CD1c-positive myeloid dendritic cell (primary cell): ENCODE data around the gene NLRC5.
"Not testable (repeated sequence)": the region's sequence is repeated elsewhere in the genome, so short reads cannot be mapped to it uniquely, and the experiment has no call there.

Experiments
- DNase-seq: peaks from one replicate; pipeline ENCODE4 v3.0.0-alpha.2; 2016; ENCODE audit errors: extremely low spot score

The NLRC5 gene

GRCh38 chr16:57098188-57098841 lies 109.0 kb downstream of the NLRC5 start:
- DNase-seq: no peak

DNA sequence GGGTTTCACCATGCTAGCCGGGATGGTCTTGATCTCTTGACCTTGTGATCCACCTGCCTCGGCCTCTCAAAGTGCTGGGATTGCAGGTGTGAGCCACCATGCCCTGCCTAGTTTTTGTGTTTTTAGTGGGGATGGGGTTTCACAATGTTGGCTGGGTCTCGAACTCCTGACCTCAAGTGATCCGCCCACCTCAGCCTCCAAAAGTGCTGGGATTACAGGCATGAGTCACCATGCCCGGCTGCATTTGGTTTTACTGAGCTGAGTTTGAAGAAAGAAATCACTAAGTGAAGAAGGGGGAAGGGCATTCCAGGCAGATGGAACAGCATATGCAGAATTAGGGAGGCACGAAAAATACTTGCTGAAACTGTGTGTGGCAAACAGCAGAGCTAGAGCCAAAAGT lies 110.6 kb downstream of the NLRC5 start:
- not testable (repeated sequence) for DNase-seq

GRCh38 chr16:57100445-57100844 lies 111.1 kb downstream of the NLRC5 start:
- no peak for DNase-seq

DNA sequence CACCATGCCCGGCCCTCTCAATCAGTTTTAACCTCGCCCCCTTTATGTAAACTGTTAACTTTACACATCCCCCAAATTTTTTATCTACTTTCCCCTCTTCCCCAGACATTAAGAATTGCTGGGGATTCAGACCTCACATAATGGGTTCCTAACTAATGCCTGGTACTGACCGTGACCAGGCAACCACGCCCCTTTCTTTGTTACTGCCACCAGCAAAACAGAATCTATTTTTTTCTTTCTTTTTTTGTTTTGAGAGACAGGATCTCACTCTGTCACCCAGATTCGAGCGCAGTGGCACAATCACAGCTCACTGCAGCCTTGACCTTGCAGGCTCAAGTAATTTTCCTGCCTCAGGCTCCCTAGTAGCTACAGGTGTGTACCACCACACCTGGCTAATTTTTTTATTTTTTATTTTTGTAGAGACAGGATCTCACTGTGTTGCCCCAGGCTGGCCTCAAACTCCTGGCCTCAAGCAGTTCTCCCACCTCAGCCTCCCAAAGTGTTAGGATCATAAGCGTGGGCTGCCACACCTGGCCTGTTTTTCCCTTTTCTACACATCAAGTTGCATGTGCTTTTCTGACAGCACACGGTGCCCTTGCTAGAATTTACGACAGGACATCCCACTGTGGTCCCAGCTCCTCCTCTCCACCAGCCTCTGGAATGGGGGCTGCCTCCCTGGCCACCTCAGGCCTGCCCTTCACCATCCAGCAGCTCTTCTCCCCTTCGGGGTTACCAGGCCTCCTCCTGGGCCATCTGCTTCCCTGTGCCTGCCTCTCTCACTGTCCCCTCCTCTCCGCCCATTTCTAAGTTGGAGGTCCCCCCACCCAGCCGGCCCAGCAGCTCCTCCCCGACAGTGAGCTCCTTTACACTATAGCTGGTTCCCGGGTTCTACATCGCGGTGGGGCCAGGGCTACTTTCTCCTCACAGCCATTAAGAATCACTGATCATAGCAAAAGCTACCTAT lies 113.8 kb downstream of the NLRC5 start:
- no peak for DNase-seq

GRCh38 chr16:57104706-57105105 lies 115.3 kb downstream of the NLRC5 start:
- DNase-seq: no peak

DNA sequence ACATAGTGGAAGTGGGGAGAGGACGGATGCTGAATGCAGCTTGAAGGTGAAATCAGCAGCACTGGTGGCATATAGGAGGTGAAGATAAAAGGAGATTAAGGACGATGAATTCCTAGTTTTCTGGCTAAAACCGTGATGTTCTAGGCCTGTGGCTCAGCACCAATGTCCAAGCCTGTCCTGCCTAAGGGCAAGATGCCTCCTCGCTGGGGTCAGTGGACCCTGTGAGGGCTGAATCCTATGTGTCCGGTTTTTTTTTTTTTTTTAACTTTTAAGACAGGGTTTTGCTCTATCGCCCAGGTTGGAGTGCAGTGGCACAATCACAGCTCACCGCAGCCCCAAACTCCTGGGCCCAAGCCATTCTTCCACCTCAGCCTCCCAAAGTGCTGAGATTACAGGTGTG lies 115.8 kb downstream of the NLRC5 start:
- no peak for DNase-seq

- no peak for DNase-seq
Observed at GRCh38 chr16:57106767-57107166, 117.4 kb downstream of the NLRC5 start.

GRCh38 chr16:57107321-57107922 lies 118.1 kb downstream of the NLRC5 start:
- no peak for DNase-seq

DNA sequence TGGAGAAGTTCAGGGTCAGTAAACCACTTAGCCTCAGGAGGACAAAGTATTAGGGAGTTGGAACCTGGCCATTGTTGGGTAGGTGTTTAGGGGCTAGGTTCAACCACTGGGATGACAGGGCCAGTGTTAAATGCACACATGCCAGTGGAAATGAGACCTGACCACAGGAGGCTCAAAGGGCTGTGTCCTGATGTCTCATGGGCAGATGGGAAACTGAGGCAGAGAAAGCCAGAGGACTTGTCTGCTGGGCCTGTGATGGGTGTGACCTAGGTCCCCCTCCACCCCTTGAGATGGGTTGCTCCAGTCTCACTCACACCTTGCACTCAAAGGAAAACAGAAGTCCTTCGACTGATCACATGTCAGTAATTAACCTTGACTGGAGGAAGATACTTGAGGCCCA lies 119.1 kb downstream of the NLRC5 start:
- no peak for DNase-seq

GRCh38 chr16:57109259-57110105 lies 120.1 kb downstream of the NLRC5 start:
- DNase-seq: not testable (repeated sequence)

GRCh38 chr16:57110937-57111336 lies 121.6 kb downstream of the NLRC5 start:
- DNase-seq: no peak

GRCh38 chr16:57111420-57111819 lies 122.1 kb downstream of the NLRC5 start:
- no peak for DNase-seq

DNA sequence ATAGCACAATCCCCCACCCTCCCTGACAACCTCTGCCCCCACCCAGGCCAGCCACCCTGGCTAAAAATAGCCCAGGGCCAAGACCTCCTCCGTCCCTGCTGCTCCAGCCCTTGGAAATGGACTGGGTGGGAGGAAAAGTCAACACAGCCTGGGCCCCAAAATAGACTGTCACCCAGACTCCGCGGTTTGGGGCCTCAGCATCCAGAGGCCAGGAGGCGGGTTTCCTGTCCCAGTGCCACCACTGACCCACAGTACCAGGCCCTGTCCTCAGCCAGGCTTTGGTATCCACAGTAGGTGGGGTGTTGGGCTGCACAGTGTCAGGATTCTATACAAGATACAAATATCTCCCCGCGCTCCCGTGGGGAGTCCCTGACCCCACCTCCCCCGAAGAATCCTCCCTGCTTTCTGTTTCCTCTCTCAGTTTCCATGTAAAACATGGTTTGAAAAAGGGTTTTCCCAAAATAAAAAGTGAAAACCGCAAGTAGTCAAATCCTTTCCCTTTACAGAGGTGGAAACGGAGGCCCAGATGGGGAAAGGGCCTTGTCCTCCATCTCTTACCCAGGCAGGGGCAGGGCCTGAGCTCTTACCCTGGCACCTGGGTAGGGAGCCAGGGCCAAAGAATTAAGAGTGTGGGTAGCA lies 123.2 kb downstream of the NLRC5 start:
- no peak for DNase-seq

DNA sequence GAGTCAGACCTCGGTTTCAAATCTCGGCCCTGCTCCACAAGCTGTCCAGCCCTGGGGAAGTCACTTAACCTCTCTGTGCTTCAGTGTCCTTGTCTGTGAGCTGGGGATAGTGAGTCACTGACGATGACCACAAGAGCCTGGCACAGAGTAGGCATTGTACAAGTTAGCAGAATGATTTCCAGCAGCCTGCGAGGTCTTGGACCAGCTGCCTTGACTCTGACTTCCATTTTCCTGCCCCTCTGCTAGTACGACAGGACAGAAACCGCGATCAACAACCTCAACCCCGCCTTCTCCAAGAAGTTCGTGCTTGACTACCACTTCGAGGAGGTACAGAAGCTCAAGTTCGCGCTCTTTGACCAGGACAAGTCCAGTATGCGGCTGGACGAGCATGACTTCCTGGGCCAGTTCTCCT lies 123.7 kb downstream of the NLRC5 start:
- DNase-seq: no peak

- DNase-seq: no peak
Observed at GRCh38 chr16:57113664-57114063, 124.3 kb downstream of the NLRC5 start.

- no peak for DNase-seq
Observed at GRCh38 chr16:57115168-57115513, 125.8 kb downstream of the NLRC5 start.

GRCh38 chr16:57115514-57116182 lies 126.3 kb downstream of the NLRC5 start:
- DNase-seq: no peak

- DNase-seq: no peak
Observed at GRCh38 chr16:57118461-57119084, 129.2 kb downstream of the NLRC5 start.

DNA sequence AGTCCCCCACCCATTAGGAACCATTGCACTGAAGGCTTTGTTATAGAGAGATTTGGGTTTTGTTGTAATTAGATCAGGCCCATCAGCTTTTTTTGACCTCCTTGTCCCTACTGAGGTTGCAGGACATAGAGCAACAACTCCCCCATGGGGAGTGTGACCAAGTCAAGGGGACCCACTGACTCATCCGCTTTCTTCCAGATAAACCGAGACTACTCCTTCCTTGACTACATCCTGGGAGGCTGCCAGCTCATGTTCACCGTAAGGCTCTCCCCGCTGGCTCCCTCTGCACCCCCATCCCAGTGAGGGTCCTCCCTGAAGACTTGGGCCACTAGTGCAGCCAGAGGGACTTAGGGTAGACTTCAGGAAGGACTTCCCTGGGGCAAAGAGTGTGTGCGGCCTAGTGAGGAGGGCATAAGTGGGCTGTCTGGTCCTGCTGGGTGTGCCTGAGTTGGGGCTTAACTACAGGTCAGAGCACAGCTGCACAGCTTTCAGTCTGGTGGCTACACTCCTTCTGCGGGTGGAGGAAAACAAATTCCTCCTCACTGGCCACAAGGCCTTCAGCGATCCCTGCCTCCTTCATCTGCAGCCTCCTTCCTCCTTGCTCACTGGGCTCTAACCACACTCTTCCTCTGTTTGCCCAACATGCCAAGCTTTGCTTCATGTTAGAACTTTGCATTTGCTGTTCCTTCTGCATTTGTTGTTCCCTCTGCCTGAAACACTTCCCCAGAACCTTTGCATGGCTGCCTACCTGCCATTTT lies 134.0 kb downstream of the NLRC5 start:
- DNase-seq: no peak
